IMR-90 (cell line): ENCODE measurements around the gene NKD1. TPM values are rescaled to one million over a fixed set of nuclear protein-coding genes. Genes with fewer than 3 reads are reported as not detected.

Experiments used
- ATAC-seq: fragments of 200-7000 bp; cut with Tn5 transposase; 2 replicates; pipeline ENCODE4 v1.9.1; 2020; ENCODE audit warnings: low read depth, mild to moderate bottlenecking, moderate library complexity
- BruUV-seq: library from RNA; stranded (reverse); fragments of 400-500 nt; replicated peaks from 2 replicates; lab custom pipeline; 2021; lab: Mats Ljungman, UMichigan
- CTCF ChIA-PET: fragments of 300-600 bp; formaldehyde crosslinking; extraction: SDS; loops from one replicate; lab custom pipeline; 2021; ENCODE audit warnings: antibody characterized with exemption; lab: Yijun Ruan, JAX
- POLR2A ChIA-PET: fragments of 300-600 bp; sonication (Branson Sonifier 250); formaldehyde crosslinking; loops from one replicate; lab custom pipeline; 2022; ENCODE audit warnings: antibody characterized with exemption; ENCODE audit not compliant: unreplicated experiment; lab: Charles Lee
- DNase-seq: peaks from one replicate; pipeline ENCODE4 v3.0.0; 2013
- H2AFZ ChIP-seq: replicated peaks from 2 replicates; pipeline ENCODE3; 2013; ENCODE audit warnings: low read length, mild to moderate bottlenecking; ENCODE audit not compliant: poor library complexity
- H2AK5ac ChIP-seq: 2 replicates; pipeline ENCODE4 v1.6.1; 2013; ENCODE audit warnings: low read depth, low read length, inconsistent platforms
- H2AK9ac ChIP-seq: replicated peaks from 2 replicates; pipeline ENCODE3; 2013; ENCODE audit warnings: mild to moderate bottlenecking, low read depth, low read length, moderate library complexity; ENCODE audit not compliant: poor library complexity
- H2BK120ac ChIP-seq: 2 replicates; pipeline ENCODE4 v1.6.1; 2013; ENCODE audit warnings: low read depth, low read length, inconsistent platforms
- H2BK15ac ChIP-seq: 3 replicates; pipeline ENCODE4 v1.6.1; 2013; ENCODE audit warnings: low read depth, low read length, inconsistent platforms
- H2BK20ac ChIP-seq: 2 replicates; pipeline ENCODE4 v1.6.1; 2013; ENCODE audit warnings: low read depth, mild to moderate bottlenecking, inconsistent platforms, low read length, moderate library complexity
- H2BK5ac ChIP-seq: 2 replicates; pipeline ENCODE4 v1.6.1; 2013; ENCODE audit warnings: mild to moderate bottlenecking, low read depth, low read length, inconsistent platforms; ENCODE audit not compliant: poor library complexity, severe bottlenecking
- H3K14ac ChIP-seq: replicated peaks from 2 replicates; pipeline ENCODE4 v1.6.1; 2013; ENCODE audit warnings: low read depth, low read length, inconsistent platforms
- H3K18ac ChIP-seq: 2 replicates; pipeline ENCODE4 v1.6.1; 2013; ENCODE audit warnings: low read depth, low read length, control low read depth
- H3K23ac ChIP-seq: 2 replicates; pipeline ENCODE4 v1.6.1; 2013; ENCODE audit warnings: low read depth, low read length, inconsistent platforms
- H3K27ac ChIP-seq: 2 replicates; pipeline ENCODE4 v1.5.1; 2013; ENCODE audit warnings: mild to moderate bottlenecking, control low read depth, low read length; ENCODE audit not compliant: insufficient read depth
- H3K27me3 ChIP-seq: 2 replicates; pipeline ENCODE4 v1.6.1; 2013; ENCODE audit warnings: low read length; ENCODE audit not compliant: control insufficient read depth, insufficient read depth
- H3K36me3 ChIP-seq: 2 replicates; pipeline ENCODE4 v1.6.1; 2013; ENCODE audit warnings: low read length, mixed read lengths; ENCODE audit not compliant: control insufficient read depth, insufficient read depth
- H3K4ac ChIP-seq: 2 replicates; pipeline ENCODE4 v1.6.1; 2013; ENCODE audit warnings: low read depth, low read length, inconsistent platforms
- H3K4me1 ChIP-seq: 2 replicates; pipeline ENCODE4 v1.6.1; 2013; ENCODE audit warnings: low read length, mixed read lengths; ENCODE audit not compliant: control insufficient read depth, insufficient read depth
- H3K4me2 ChIP-seq: 2 replicates; pipeline ENCODE4 v1.6.1; 2013; ENCODE audit warnings: low read depth, mild to moderate bottlenecking, control low read depth, low read length, moderate library complexity
- H3K4me3 ChIP-seq: 2 replicates; pipeline ENCODE4 v1.5.1; 2013; ENCODE audit warnings: low read depth, mild to moderate bottlenecking, control low read depth, low read length, moderate library complexity; ENCODE audit not compliant: insufficient read depth
- H3K56ac ChIP-seq: 2 replicates; pipeline ENCODE4 v1.6.1; 2013; ENCODE audit warnings: low read length, inconsistent platforms; ENCODE audit not compliant: insufficient read depth; ENCODE audit errors: extremely low read depth
- H3K79me1 ChIP-seq, 2 experiments: 2 replicates each; pipeline ENCODE4 v1.6.1; 2013; ENCODE audit warnings: low read length in 2 of 2, inconsistent platforms in 1 of 2, low read depth in 1 of 2
- H3K9ac ChIP-seq: 2 replicates; pipeline ENCODE4 v1.6.1; 2013; ENCODE audit warnings: low read depth, low read length, control low read depth
- H3K9me1 ChIP-seq: 2 replicates; pipeline ENCODE4 v1.6.1; 2013; ENCODE audit warnings: low read length, inconsistent platforms; ENCODE audit not compliant: insufficient read depth
- H3K9me3 ChIP-seq: 2 replicates; pipeline ENCODE4 v1.6.1; 2013; ENCODE audit warnings: low read length; ENCODE audit not compliant: control insufficient read depth, insufficient read depth
- H4K20me1 ChIP-seq: 2 replicates; pipeline ENCODE4 v1.6.1; 2013; ENCODE audit warnings: low read length, inconsistent platforms; ENCODE audit not compliant: insufficient read depth
- H4K5ac ChIP-seq: 2 replicates; pipeline ENCODE4 v1.6.1; 2013; ENCODE audit warnings: mild to moderate bottlenecking, low read depth, low read length, control low read depth
- H4K8ac ChIP-seq, 2 experiments: 2 replicates each; pipeline ENCODE4 v1.6.1; 2013; ENCODE audit warnings: low read depth in 2 of 2, low read length in 2 of 2, control low read depth in 1 of 2, inconsistent platforms in 1 of 2
- H4K91ac ChIP-seq: 2 replicates; pipeline ENCODE4 v1.6.1; 2013; ENCODE audit warnings: low read depth, low read length, inconsistent platforms; ENCODE audit not compliant: insufficient read depth
- CHD1 ChIP-seq: IDR thresholded peaks from 2 replicates; pipeline ENCODE4 v1.6.1; 2012; ENCODE audit warnings: low read depth, low read length, improper control_type of control experiment
- FOS ChIP-seq: fragments of 150-350 bp; IDR thresholded peaks from 2 replicates; pipeline ENCODE4 v1.6.1; 2016; ENCODE audit warnings: low read depth, low read length
- MAZ ChIP-seq: IDR thresholded peaks from 2 replicates; pipeline ENCODE4 v1.6.1; 2012; ENCODE audit warnings: low read depth, mild to moderate bottlenecking, low read length, improper control_type of control experiment, moderate library complexity, borderline replicate concordance
- NFE2L2 ChIP-seq: fragments of 150-350 bp; IDR thresholded peaks from 2 replicates; pipeline ENCODE4 v1.6.1; 2016; ENCODE audit warnings: low read depth, mild to moderate bottlenecking, low read length
- POLR2A ChIP-seq: IDR thresholded peaks from 2 replicates; pipeline ENCODE4 v1.6.1; 2012; ENCODE audit warnings: mild to moderate bottlenecking, low read depth, low read length
- RAD21 ChIP-seq: IDR thresholded peaks from 2 replicates; pipeline ENCODE4 v1.6.1; 2012; ENCODE audit warnings: low read length, improper control_type of control experiment
- RFX5 ChIP-seq: IDR thresholded peaks from 2 replicates; pipeline ENCODE4 v1.8.0; 2012; ENCODE audit warnings: low read depth, mild to moderate bottlenecking, low read length, moderate library complexity
- USF2 ChIP-seq: fragments of 150-350 bp; IDR thresholded peaks from 2 replicates; pipeline ENCODE4 v1.6.1; 2017; ENCODE audit warnings: mild to moderate bottlenecking, antibody characterized with exemption, low read length, low read depth
- WGBS, 2 experiments: methylation state at CpG; one replicate each; pipeline versions ENCODE4 v1.1.5 to v1.1.7; 2013; ENCODE audit warnings: missing lambda C conversion rate in 2 of 2; ENCODE audit not compliant: insufficient read length in 1 of 2; ENCODE audit errors: extremely low coverage in 2 of 2; 5-methylcytosine and 5-hydroxymethylcytosine counted together
- dilution Hi-C: fragments of 300-500 bp; cut with HindIII; formaldehyde crosslinking; loops from one replicate; pipeline ENCODE4 v1.14.3; 2018; ENCODE audit warnings: low sequenced_read_pairs; ENCODE audit not compliant: unreplicated experiment
- in situ Hi-C: fragments of 300-500 bp; cut with MboI; formaldehyde crosslinking; loops from 3 replicates; pipeline ENCODE4 v1.14.3; 2019; ENCODE audit warnings: low sequenced_read_pairs, inconsistent platforms, mixed read lengths
- intact Hi-C: fragments of 100-400 bp; cut with micrococcal nuclease; formaldehyde crosslinking; loops from 2 replicates; pipeline ENCODE4 v1.10.0; 2022
- polyA plus RNA-seq, 3 experiments: library from polyadenylated mRNA; depleted of rRNA; stranded (reverse); fragments of >200 nt; gene quantifications; 2 replicates each; pipeline ENCODE4 v1.2.3, GENCODE V29; 2012; ENCODE audit warnings: low replicate concordance in 1 of 3
- total RNA-seq: library from RNA; depleted of rRNA; stranded (reverse); fragments of >200 nt; gene quantifications from 2 replicates; pipeline ENCODE4 v1.2.3, GENCODE V29; 2012

The NKD1 gene
- total and polyA plus RNA-seq, 2 of the 4 experiments (the other 2 are of a cell fraction) = not detected

GRCh38 chr16:50526249-50526648 is 21.9 kb upstream of the NKD1 start:
- BruUV-seq = no TSS peak
- Histone ChIP-seq H2AFZ (no peak overlapping the region), H2AK9ac (peak overlapping the region; percentile 70), H3K4ac (no peak overlapping the region), H3K4me3 (no peak overlapping the region), H3K23ac (no peak overlapping the region), H3K27me3 (no peaks in the 10 kb centered on the region), H3K56ac (no peak overlapping the region), H3K9me1 (no peaks in the 10 kb centered on the region), H3K9me3 (no peaks in the 10 kb centered on the region), H4K20me1 (no peaks in the 10 kb centered on the region), H2BK120ac (no peak overlapping the region), H2BK20ac (no peak overlapping the region), H3K9ac (no peak overlapping the region), H3K4me1 (no peaks in the 10 kb centered on the region), H2BK5ac (no peak overlapping the region), H4K5ac (no peak overlapping the region), H3K36me3 (no peaks in the 10 kb centered on the region), H2AK5ac (no peak overlapping the region), H4K91ac (no peak overlapping the region), H3K79me1 (no peaks in the 10 kb centered on the region), H3K18ac (no peak overlapping the region), H2BK15ac (no peak overlapping the region), H3K14ac (no peak overlapping the region), H3K4me2 (no peak overlapping the region), H3K27ac (no peak overlapping the region), H4K8ac (no peak overlapping the region)
- dilution Hi-C loops (no loop called here), intact Hi-C loops (no loop called here), in situ Hi-C loops (no loop called here)
- WGBS, 2 experiments = no CpG with 5 or more reads among the region's 4 CpGs
- DNase-seq (no peak), ATAC-seq (no peak)
- ChIA-PET POLR2A (no interaction called here), CTCF (no interaction called here)
- TF ChIP-seq POLR2A (no peak), RFX5 (no peak), FOS (no peak), RAD21 (no peak), MAZ (no peak), USF2 (no peak), NFE2L2 (no peak), CHD1 (no peak)
